PC-3 (cell line): ENCODE measurements around the gene RAB11A. TPM values are rescaled to one million over a fixed set of nuclear protein-coding genes. Genes with fewer than 3 reads are reported as not detected.

Source experiments
- ATAC-seq: fragments of 200-7000 bp; cut with Tn5 transposase; 2 replicates; pipeline ENCODE4 v1.9.1; 2020; ENCODE audit warnings: mild to moderate bottlenecking, moderate library complexity
- BruUV-seq: library from RNA; stranded (reverse); fragments of 400-500 nt; replicated peaks from 2 replicates; lab custom pipeline; 2021; lab: Mats Ljungman, UMichigan
- CTCF ChIA-PET: fragments of 300-600 bp; sonication (Branson Sonifier 250); formaldehyde crosslinking; loops from one replicate; lab custom pipeline; 2022; ENCODE audit warnings: antibody characterized with exemption; lab: Charles Lee
- POLR2A ChIA-PET: fragments of 300-600 bp; sonication (Branson Sonifier 250); formaldehyde crosslinking; loops from one replicate; lab custom pipeline; 2022; ENCODE audit warnings: antibody characterized with exemption; ENCODE audit not compliant: unreplicated experiment; lab: Charles Lee
- DNase-seq: peaks from one replicate; pipeline ENCODE4 v3.0.0-alpha.2; 2015
- H2AFZ ChIP-seq: fragments of 300-600 bp; sonication (generic); 2 replicates; pipeline ENCODE4 v1.6.0; 2016; ENCODE audit warnings: antibody characterized with exemption, low read length
- H3F3A ChIP-seq: fragments of 300-600 bp; sonication (generic); one replicate; pipeline ENCODE4 v1.6.0; 2017; ENCODE audit warnings: antibody characterized with exemption, low read length, control low read depth, mild to moderate bottlenecking; ENCODE audit not compliant: unreplicated experiment
- H3K27ac ChIP-seq: fragments of 300-600 bp; sonication (generic); 2 replicates; pipeline ENCODE4 v1.5.1; 2016; ENCODE audit warnings: mild to moderate bottlenecking, low read length
- H3K27me3 ChIP-seq: fragments of 300-600 bp; sonication (generic); 2 replicates; pipeline ENCODE4 v1.6.1; 2016; ENCODE audit warnings: low read length, mixed read lengths
- H3K36me3 ChIP-seq: fragments of 300-600 bp; sonication (generic); 2 replicates; pipeline ENCODE4 v1.6.1; 2016; ENCODE audit warnings: low read depth, mixed run types, low read length, mixed read lengths
- H3K4me1 ChIP-seq: fragments of 300-600 bp; sonication (generic); 2 replicates; pipeline ENCODE4 v1.5.1; 2016; ENCODE audit warnings: low read length; ENCODE audit not compliant: insufficient read depth
- H3K4me2 ChIP-seq: fragments of 300-600 bp; sonication (generic); 2 replicates; pipeline ENCODE4 v1.6.0; 2016; ENCODE audit warnings: low read length
- H3K4me3 ChIP-seq: fragments of 300-600 bp; sonication (generic); 2 replicates; pipeline ENCODE4 v1.5.1; 2016; ENCODE audit warnings: mild to moderate bottlenecking, low read length, mixed read lengths
- H3K79me2 ChIP-seq: fragments of 300-600 bp; sonication (generic); 2 replicates; pipeline ENCODE4 v1.6.1; 2017; ENCODE audit warnings: low read length, mixed read lengths
- H3K9ac ChIP-seq: fragments of 300-600 bp; sonication (generic); 2 replicates; pipeline ENCODE4 v1.6.0; 2016; ENCODE audit warnings: mild to moderate bottlenecking, low read length
- H3K9me2 ChIP-seq: fragments of 300-600 bp; sonication (generic); replicated peaks from 2 replicates; pipeline ENCODE4 v1.6.1; 2016; ENCODE audit warnings: mixed run types, low read length, mixed read lengths
- H3K9me3 ChIP-seq: fragments of 300-600 bp; sonication (generic); 2 replicates; pipeline ENCODE4 v1.6.1; 2016; ENCODE audit warnings: low read length, mixed read lengths
- H4K20me1 ChIP-seq: fragments of 300-600 bp; sonication (generic); 2 replicates; pipeline ENCODE4 v1.6.1; 2016; ENCODE audit warnings: low read length, mixed read lengths
- EZH2 ChIP-seq: fragments of 300-600 bp; sonication (generic); IDR thresholded peaks from one replicate; pipeline ENCODE4 v1.6.1; 2017; ENCODE audit warnings: antibody characterized with exemption, mild to moderate bottlenecking, low read length; ENCODE audit not compliant: unreplicated experiment
- EZH2phosphoT487 ChIP-seq: fragments of 300-600 bp; sonication (generic); IDR thresholded peaks from 2 replicates; pipeline ENCODE4 v1.6.1; 2018; ENCODE audit warnings: mild to moderate bottlenecking, antibody characterized with exemption, low read length, borderline replicate concordance
- intact Hi-C: fragments of 100-400 bp; cut with micrococcal nuclease; formaldehyde crosslinking; loops from 2 replicates; pipeline ENCODE4 v1.9.0; 2023
- total RNA-seq: library from RNA; depleted of rRNA; stranded (reverse); fragments of >200 nt; gene quantifications from 2 replicates; pipeline ENCODE4 v1.2.3, GENCODE V29; 2014
- TF ChIP-seq, protein P1 (sequence below): fragments of 300-600 bp; sonication (generic); conservative IDR thresholded peaks from 2 replicates; pipeline ENCODE4 v1.5.1; 2017; ENCODE audit warnings: antibody characterized with exemption, low read depth, mild to moderate bottlenecking, low read length

Gene RAB11A
- total RNA-seq, 1 experiment from 2014 or later = 171 TPM

GRCh38 chr15:65873256-65873655, 4.0 kb downstream of the RAB11A start:
- no peaks in the 10 kb centered on the region for H3K9me2 ChIP-seq
- no peak overlapping the region for H3K4me2 ChIP-seq
- H3K4me3 ChIP-seq = no peak overlapping the region
- TF ChIP-seq EZH2 (no peak), EZH2phosphoT487 (no peak)
- TF ChIP-seq, protein P1, sequence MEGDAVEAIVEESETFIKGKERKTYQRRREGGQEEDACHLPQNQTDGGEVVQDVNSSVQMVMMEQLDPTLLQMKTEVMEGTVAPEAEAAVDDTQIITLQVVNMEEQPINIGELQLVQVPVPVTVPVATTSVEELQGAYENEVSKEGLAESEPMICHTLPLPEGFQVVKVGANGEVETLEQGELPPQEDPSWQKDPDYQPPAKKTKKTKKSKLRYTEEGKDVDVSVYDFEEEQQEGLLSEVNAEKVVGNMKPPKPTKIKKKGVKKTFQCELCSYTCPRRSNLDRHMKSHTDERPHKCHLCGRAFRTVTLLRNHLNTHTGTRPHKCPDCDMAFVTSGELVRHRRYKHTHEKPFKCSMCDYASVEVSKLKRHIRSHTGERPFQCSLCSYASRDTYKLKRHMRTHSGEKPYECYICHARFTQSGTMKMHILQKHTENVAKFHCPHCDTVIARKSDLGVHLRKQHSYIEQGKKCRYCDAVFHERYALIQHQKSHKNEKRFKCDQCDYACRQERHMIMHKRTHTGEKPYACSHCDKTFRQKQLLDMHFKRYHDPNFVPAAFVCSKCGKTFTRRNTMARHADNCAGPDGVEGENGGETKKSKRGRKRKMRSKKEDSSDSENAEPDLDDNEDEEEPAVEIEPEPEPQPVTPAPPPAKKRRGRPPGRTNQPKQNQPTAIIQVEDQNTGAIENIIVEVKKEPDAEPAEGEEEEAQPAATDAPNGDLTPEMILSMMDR = no peak
- H3F3A ChIP-seq = no peaks in the 10 kb centered on the region
- ChIA-PET POLR2A (no interaction called here), CTCF (no interaction called here)
- no peak overlapping the region for H3K9ac ChIP-seq
- ATAC-seq = no peak
- H3K27ac ChIP-seq = no peak overlapping the region
- H3K36me3 ChIP-seq = peaks cover 7% of the 10 kb centered on the region
- H4K20me1 ChIP-seq = no peaks in the 10 kb centered on the region; the same call in 1 of the 2 replicates
- peaks cover 79% of the 10 kb centered on the region for H3K79me2 ChIP-seq
- H3K4me1 ChIP-seq = peaks cover 16% of the 10 kb centered on the region
- no peak overlapping the region for H2AFZ ChIP-seq
- no peaks in the 10 kb centered on the region for H3K27me3 ChIP-seq
- intact Hi-C loops = no loop called here
- no TSS peak for BruUV-seq
- no peaks in the 10 kb centered on the region for H3K9me3 ChIP-seq
- no peak for DNase-seq

DNA sequence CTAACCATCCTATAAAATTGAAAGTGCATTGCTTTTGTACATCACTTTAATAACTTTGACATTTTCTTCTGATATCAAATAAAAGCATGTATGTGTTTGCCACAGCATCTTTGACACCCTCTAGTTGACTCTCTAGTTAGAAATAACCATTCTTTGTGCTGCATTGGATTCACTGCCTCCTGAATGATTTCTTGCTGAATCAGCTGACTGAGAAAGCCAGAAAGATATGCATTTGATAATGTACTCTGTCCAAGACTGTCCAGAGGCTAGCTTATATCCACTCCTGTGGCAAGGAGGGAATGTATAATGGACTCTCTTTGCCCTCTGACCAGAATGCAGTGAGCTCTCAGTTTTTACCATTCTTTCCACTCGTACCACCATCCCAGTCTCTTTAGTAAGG, 6.2 kb downstream of the RAB11A start:
- Histone ChIP-seq H3K27ac (no peak overlapping the region), H3K4me3 (no peak overlapping the region), H3K27me3 (no peaks in the 10 kb centered on the region), H3K79me2 (peaks cover 69% of the 10 kb centered on the region), H4K20me1 (no peaks in the 10 kb centered on the region; the same call in 1 of the 2 replicates), H3K9me3 (no peaks in the 10 kb centered on the region), H2AFZ (no peak overlapping the region), H3F3A (no peaks in the 10 kb centered on the region), H3K9me2 (no peaks in the 10 kb centered on the region), H3K36me3 (peaks cover 19% of the 10 kb centered on the region), H3K9ac (no peak overlapping the region), H3K4me2 (no peak overlapping the region), H3K4me1 (peaks cover 16% of the 10 kb centered on the region)
- no peak for DNase-seq
- CTCF ChIA-PET = no interaction called here
- BruUV-seq = no TSS peak
- ATAC-seq = no peak
- intact Hi-C loops = no loop called here
- TF ChIP-seq EZH2phosphoT487 (no peak), EZH2 (no peak)
- TF ChIP-seq, protein P1 = no peak
- POLR2A ChIA-PET = no interaction called here

DNA sequence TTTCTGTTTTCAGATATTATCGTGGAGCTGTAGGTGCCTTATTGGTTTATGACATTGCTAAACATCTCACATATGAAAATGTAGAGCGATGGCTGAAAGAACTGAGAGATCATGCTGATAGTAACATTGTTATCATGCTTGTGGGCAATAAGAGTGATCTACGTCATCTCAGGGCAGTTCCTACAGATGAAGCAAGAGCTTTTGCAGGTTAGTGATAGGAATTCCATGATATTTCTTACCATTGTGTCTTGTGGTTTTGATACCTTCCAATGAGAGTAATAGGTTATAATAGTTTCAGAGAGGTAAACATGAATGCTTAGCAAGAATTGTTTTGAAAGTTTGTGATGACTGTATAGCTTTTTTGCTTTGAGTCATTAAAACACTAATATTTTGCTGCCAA, 8.5 kb downstream of the RAB11A start:
- ATAC-seq = no peak
- no peaks in the 10 kb centered on the region for H3F3A ChIP-seq
- no peaks in the 10 kb centered on the region for H4K20me1 ChIP-seq
- H3K27me3 ChIP-seq = no peaks in the 10 kb centered on the region
- peaks cover 24% of the 10 kb centered on the region for H3K36me3 ChIP-seq
- no peak for TF ChIP-seq EZH2phosphoT487
- TF ChIP-seq EZH2 = no peak
- TF ChIP-seq, protein P1 = no peak
- no peak overlapping the region for H3K27ac ChIP-seq
- peaks cover 46% of the 10 kb centered on the region for H3K79me2 ChIP-seq
- H3K9me3 ChIP-seq = no peaks in the 10 kb centered on the region
- H3K9ac ChIP-seq = no peak overlapping the region
- no peaks in the 10 kb centered on the region for H3K9me2 ChIP-seq
- H3K4me1 ChIP-seq = 0 out of 2 replicates have a peak, but pooled peaks cover 2% of the 10 kb centered on the region
- H2AFZ ChIP-seq = no peak overlapping the region
- BruUV-seq = no TSS peak
- ChIA-PET CTCF (no interaction called here), POLR2A (no interaction called here)
- no peak for DNase-seq
- no peak overlapping the region for H3K4me3 ChIP-seq
- intact Hi-C loops = no loop called here
- H3K4me2 ChIP-seq = no peak overlapping the region
